Measurements from ENCODE around the gene HOXB5.

Gene HOXB5

DNA sequence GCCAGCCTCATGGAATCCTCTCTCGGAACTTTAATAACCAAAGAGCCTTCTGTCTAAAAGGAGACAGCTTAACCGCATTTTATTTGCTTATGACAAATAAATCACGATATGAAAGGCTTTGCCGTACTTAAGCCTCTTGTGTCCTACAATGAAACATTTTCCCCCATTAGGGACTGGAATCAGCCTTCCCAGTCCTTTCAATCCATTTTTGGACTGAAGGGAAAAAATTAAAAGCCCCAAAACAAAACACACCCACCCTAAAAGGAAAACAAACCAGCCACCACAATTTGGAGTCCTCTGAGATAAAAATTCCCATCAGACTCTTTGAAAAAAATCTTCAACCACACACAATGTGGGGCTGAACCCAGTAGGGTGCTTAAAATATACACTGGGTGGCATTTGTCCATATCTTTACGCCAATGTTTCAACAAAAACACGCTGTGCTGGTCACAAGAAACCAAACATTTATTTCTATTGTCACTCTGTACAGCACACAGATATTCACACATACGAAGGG is 18.5 kb downstream of the HOXB5 start:
- H3K36me3 ChIP-seq (ENCODE audit: insufficient read depth, low read length): no peaks in the 10 kb centered on the region

DNA sequence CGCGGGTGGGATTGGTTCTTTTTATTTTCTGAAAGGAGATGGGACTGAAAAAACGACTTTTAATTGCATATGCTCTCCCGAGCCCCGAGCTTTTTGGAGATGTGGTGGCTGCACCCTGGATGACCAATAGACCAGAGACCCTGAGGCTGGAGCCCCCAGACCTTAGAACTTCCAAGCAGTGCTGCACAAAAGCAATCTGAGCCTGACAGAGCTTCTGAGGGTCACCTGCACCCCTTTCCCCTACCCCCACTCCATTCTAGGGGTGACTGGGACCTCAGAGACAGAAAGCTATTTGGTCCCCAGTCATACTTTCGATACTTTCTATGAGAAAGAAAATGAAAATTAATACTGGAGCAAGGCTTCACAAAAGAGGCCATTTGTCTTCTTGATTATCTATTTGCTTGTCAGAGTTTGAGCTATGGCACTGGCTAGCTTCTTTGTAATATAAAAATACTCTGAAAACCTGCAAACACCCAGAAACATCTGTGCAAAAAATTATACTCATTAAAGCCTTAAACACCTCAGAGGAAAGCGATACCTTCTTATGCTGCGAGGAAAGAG is 19.0 kb downstream of the HOXB5 start:
- Histone ChIP-seq H2AFZ (ENCODE audit: low read length, unreplicated experiment) (no peak overlapping the region), H3K4me3 (ENCODE audit: low read depth, low read length) (no peak overlapping the region), H3K36me3 (ENCODE audit: insufficient read depth, low read length) (no peaks in the 10 kb centered on the region), H3K4me1 (ENCODE audit: control insufficient read depth, insufficient read depth, low read length, unreplicated experiment) (no peaks in the 10 kb centered on the region), H3K79me2 (ENCODE audit: control insufficient read depth, insufficient read depth, low read length, unreplicated experiment) (no peaks in the 10 kb centered on the region), H3K27ac (ENCODE audit: low read depth, low read length) (no peak overlapping the region), H3K27me3 (ENCODE audit: insufficient read depth, low read length) (peaks cover 98% of the 10 kb centered on the region)

More for the DNA sequence above, 18.5 kb downstream of the HOXB5 start:
- H3K79me2 ChIP-seq (ENCODE audit: control insufficient read depth, insufficient read depth, low read length, unreplicated experiment): no peaks in the 10 kb centered on the region
- H3K4me1 ChIP-seq (ENCODE audit: control insufficient read depth, insufficient read depth, low read length, unreplicated experiment): no peaks in the 10 kb centered on the region
- no peak overlapping the region for H2AFZ ChIP-seq (ENCODE audit: low read length, unreplicated experiment)
- H3K4me3 ChIP-seq (ENCODE audit: low read depth, low read length): no peak overlapping the region
- H3K27me3 ChIP-seq (ENCODE audit: insufficient read depth, low read length): peaks cover 98% of the 10 kb centered on the region
- H3K27ac ChIP-seq (ENCODE audit: low read depth, low read length): no peak overlapping the region

DNA sequence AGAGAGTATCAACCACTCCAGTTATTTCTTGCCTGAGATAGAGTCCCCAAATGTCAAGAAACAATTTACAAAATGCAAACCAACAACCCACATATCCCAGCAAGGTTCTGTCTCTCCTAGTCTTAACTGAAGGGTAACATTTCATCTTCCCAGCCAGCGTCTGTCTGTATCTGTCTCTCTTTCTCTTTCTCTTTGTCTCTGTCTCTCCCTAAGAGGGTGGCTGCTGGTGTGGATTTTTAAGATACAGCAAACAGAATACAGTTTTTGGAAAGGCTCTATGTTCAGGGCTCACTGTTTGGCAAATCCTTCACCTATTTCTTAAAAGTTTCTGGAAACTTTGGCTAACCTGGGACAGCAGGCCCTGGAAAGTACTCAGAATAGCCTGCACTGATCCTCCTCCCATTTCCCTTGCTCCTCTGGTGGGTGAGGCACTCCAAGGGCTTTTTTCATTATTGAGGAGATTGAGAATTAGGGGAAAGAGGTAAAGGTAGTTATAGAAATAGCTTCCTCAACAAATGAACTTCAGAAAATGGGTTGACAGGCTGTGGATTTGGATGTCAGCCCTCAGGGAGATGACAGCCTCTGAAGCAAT is 21.7 kb downstream of the HOXB5 start:
- Histone ChIP-seq H3K4me1 (ENCODE audit: control insufficient read depth, insufficient read depth, low read length, unreplicated experiment) (no peaks in the 10 kb centered on the region), H3K36me3 (ENCODE audit: insufficient read depth, low read length) (no peaks in the 10 kb centered on the region), H3K27me3 (ENCODE audit: insufficient read depth, low read length) (peaks cover 100% of the 10 kb centered on the region), H3K79me2 (ENCODE audit: control insufficient read depth, insufficient read depth, low read length, unreplicated experiment) (no peaks in the 10 kb centered on the region), H3K27ac (ENCODE audit: low read depth, low read length) (no peak overlapping the region), H3K4me3 (ENCODE audit: low read depth, low read length) (no peak overlapping the region), H2AFZ (ENCODE audit: low read length, unreplicated experiment) (no peak overlapping the region)

DNA sequence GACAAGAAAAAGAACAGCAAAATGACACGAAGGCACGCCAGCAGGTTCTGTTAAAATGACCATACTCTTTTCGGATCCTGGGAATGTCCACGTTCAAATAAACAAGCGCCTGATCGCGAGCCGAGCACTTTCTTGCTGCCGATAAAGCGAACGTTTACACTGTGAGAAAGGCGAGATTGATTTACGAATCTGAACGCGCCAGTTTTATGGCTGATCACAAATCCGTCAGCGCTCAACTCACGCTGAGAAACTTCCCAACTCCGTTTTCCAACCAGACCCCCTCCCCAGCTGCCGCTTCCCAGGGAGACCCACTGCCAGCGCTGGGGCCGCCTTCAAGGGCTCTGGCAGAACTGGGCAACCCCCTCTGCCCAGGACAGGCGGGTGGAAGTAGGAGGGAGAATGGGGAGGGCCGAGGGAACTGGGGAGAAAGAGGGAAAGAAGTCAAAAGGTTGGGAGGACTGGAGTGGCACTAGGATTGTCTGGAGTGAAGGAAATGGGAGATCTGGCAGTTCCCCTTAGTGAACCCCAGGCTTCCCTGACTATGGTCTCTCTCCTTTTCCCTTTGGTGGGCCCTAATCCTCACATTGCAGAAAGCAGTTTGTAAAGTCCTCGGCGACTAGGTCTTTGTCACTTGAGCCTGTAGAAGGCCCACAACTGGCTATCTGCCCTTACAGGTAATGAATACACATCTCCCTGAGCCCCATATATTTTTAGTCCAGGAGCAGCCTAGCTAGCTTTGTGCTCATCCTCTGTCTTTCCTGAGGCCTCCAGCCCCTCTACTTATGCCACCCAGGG is 22.4 kb downstream of the HOXB5 start:
- H3K4me1 ChIP-seq (ENCODE audit: control insufficient read depth, insufficient read depth, low read length, unreplicated experiment): no peaks in the 10 kb centered on the region
- H3K79me2 ChIP-seq (ENCODE audit: control insufficient read depth, insufficient read depth, low read length, unreplicated experiment): no peaks in the 10 kb centered on the region
- H3K27me3 ChIP-seq (ENCODE audit: insufficient read depth, low read length): peaks cover 100% of the 10 kb centered on the region
- H3K27ac ChIP-seq (ENCODE audit: low read depth, low read length): no peak overlapping the region
- H3K4me3 ChIP-seq (ENCODE audit: low read depth, low read length): no peak overlapping the region; the same call in 1 of the 2 replicates
- H3K36me3 ChIP-seq (ENCODE audit: insufficient read depth, low read length): no peaks in the 10 kb centered on the region
- H2AFZ ChIP-seq (ENCODE audit: low read length, unreplicated experiment): no peak overlapping the region

DNA sequence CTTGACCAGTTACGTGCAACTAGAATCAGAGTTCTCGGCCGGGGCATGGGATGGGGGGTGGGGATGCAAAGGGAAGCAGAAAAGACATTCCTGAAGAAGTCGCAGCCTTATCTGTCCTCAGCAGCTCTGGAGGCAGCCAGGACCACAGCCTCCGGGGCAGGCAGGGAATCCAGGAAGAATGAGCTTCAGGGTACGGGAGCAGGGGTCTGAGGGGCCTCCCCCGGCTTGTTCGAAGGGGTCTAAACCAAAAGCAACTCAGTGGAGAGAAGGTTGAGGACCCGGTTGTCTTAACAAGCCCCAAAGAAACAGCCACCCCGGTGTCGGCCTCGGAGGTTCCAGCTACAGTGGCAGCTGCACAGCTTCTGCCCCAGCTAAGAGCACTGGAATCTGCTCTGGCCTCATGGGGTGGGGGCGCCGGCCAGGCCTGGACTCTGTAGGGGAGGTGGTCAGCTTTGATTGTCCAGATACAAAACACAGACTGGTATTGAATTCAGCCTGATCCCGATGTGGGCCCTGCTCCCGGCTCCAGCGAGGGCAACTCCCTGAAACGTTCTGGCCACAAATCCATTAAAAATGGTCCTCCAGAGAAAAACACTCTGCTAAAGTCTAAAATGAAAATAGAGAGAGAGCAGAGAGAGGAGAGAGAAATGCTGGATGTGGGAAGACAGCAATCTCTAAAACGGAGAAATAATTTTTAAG is 23.1 kb downstream of the HOXB5 start:
- H3K27ac ChIP-seq (ENCODE audit: low read depth, low read length): no peak overlapping the region
- no peak overlapping the region; the same call in 1 of the 2 replicates for H3K4me3 ChIP-seq (ENCODE audit: low read depth, low read length)
- peaks cover 100% of the 10 kb centered on the region for H3K27me3 ChIP-seq (ENCODE audit: insufficient read depth, low read length)
- no peaks in the 10 kb centered on the region for H3K4me1 ChIP-seq (ENCODE audit: control insufficient read depth, insufficient read depth, low read length, unreplicated experiment)
- H3K79me2 ChIP-seq (ENCODE audit: control insufficient read depth, insufficient read depth, low read length, unreplicated experiment): no peaks in the 10 kb centered on the region
- H3K36me3 ChIP-seq (ENCODE audit: insufficient read depth, low read length): no peaks in the 10 kb centered on the region
- H2AFZ ChIP-seq (ENCODE audit: low read length, unreplicated experiment): no peak overlapping the region

DNA sequence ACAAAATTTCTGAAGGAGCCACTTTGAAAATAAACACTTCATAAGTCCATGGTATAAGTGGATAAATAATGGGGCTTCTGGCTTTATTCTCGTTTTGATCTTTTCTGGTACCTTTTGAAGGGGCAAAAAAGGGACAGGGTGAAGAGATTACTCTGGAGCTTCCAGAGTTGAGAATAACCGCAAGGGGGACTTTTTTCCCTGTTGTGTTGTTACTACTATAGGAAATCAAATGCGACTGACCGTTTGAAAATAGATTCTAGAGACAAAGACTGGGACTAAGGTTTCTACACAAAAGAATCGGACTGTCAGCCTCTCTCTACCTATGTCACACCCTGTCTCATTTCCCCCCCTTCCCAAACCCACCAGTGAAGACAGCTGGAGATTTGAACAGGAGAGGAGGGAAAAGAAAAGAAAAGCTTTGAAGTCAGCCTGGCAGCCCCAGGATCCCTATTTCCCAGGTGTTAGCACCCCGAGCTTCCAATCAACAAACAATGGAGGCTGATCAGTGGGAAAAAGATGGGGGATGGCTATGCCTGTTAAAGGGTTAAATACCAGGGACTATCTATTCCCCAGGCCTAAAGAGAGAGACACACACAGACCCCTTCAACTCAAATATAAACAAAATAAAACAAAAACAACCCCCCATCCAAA is 23.8 kb downstream of the HOXB5 start:
- H3K27me3 ChIP-seq (ENCODE audit: insufficient read depth, low read length): peaks cover 100% of the 10 kb centered on the region
- H3K4me3 ChIP-seq (ENCODE audit: low read depth, low read length): no peak overlapping the region
- no peak overlapping the region for H2AFZ ChIP-seq (ENCODE audit: low read length, unreplicated experiment)
- no peak overlapping the region for H3K27ac ChIP-seq (ENCODE audit: low read depth, low read length)
- no peaks in the 10 kb centered on the region for H3K4me1 ChIP-seq (ENCODE audit: control insufficient read depth, insufficient read depth, low read length, unreplicated experiment)
- H3K79me2 ChIP-seq (ENCODE audit: control insufficient read depth, insufficient read depth, low read length, unreplicated experiment): no peaks in the 10 kb centered on the region
- no peaks in the 10 kb centered on the region for H3K36me3 ChIP-seq (ENCODE audit: insufficient read depth, low read length)

DNA sequence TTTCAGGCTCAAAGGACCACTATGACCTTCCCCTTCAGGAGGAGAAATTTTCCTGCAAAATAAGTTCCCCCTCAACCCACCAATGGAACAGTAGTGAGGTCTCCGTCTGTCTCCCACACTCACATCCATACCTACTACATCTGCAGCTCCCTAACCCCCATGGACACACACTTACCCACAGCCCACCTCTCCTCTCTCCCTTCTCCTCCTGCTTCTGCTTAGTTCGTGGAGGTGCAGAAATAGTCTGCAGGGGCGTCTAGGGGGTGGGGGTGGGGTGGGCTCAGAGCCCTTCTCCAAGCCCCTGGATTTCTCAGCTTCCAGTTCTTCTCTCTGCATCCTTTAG is 24.4 kb downstream of the HOXB5 start:
- H2AFZ ChIP-seq (ENCODE audit: low read length, unreplicated experiment): no peak overlapping the region
- H3K4me1 ChIP-seq (ENCODE audit: control insufficient read depth, insufficient read depth, low read length, unreplicated experiment): no peaks in the 10 kb centered on the region
- no peaks in the 10 kb centered on the region for H3K79me2 ChIP-seq (ENCODE audit: control insufficient read depth, insufficient read depth, low read length, unreplicated experiment)
- no peak overlapping the region for H3K27ac ChIP-seq (ENCODE audit: low read depth, low read length)
- H3K4me3 ChIP-seq (ENCODE audit: low read depth, low read length): no peak overlapping the region
- no peaks in the 10 kb centered on the region for H3K36me3 ChIP-seq (ENCODE audit: insufficient read depth, low read length)
- peaks cover 100% of the 10 kb centered on the region for H3K27me3 ChIP-seq (ENCODE audit: insufficient read depth, low read length)

DNA sequence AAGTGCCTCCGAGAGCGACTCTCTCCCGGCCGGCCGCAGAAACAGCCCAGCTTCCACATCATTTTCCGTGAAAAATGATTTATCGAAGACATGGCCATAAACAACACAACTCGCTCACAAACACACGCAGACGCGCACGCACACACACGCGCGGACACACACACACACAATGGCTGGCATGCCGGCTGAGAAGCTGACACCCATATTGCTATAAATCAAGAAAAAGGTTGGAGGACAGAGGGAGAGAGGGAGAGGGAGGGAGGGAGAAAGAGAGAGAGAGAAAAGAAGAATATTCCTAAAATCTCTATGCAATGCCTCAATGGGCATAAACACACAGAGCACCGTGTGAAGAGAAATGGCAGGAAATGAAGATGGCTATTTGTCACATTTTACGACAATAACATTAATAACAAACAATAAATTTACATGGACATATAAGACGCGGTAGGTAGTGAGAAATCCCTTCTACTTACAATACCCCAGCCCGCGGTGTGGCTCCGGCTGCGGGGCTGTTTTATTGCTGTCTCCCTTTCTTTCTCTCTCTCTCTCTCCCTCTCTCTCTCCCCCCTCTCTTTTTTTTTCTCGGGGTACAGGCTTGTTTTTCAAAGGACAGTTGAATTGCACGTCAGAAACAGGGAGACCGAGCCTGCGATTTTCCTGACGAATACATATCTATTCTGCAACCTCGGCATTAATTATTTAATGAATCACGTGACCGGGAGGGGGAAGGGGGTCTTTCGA is 24.9 kb downstream of the HOXB5 start:
- no peaks in the 10 kb centered on the region for H3K4me1 ChIP-seq (ENCODE audit: control insufficient read depth, insufficient read depth, low read length, unreplicated experiment)
- H3K27ac ChIP-seq (ENCODE audit: low read depth, low read length): no peak overlapping the region
- no peak overlapping the region for H3K4me3 ChIP-seq (ENCODE audit: low read depth, low read length)
- no peaks in the 10 kb centered on the region for H3K79me2 ChIP-seq (ENCODE audit: control insufficient read depth, insufficient read depth, low read length, unreplicated experiment)
- peaks cover 100% of the 10 kb centered on the region for H3K27me3 ChIP-seq (ENCODE audit: insufficient read depth, low read length)
- H2AFZ ChIP-seq (ENCODE audit: low read length, unreplicated experiment): no peak overlapping the region
- H3K36me3 ChIP-seq (ENCODE audit: insufficient read depth, low read length): no peaks in the 10 kb centered on the region

DNA sequence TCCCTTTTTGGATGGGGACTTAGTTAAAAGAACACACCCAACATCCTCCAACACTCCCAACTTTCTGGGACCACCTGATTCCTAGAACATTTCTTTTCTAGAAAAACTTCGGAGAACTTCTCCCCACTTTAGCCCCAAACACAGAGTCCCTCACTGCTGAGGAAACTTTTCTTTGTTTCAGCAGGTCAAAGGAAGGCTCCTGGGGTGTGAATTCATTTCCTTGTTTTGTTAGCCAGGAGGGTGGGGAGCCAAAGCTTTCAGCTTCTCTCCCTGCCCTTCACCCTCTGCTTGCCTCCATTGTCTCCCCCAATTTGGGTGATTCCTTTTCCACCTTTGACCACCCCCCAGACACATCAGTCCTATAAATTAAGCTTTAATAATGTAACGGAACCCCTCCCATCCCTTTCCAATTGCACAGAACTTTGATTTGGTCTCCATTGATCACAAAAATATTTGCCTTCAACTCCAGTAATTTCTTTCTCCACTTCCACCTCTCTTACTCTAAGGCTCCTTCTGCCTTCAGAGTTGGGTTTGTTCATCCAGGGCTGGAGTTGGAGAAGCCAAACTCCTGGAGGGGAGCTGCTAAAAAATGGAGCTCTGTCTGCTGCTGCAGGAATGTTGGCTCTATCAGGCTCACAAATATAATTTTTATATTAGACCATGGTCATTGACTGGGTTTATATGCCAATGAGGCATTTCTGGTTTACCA is 25.8 kb downstream of the HOXB5 start:
- Histone ChIP-seq H3K4me1 (ENCODE audit: control insufficient read depth, insufficient read depth, low read length, unreplicated experiment) (no peaks in the 10 kb centered on the region), H3K36me3 (ENCODE audit: insufficient read depth, low read length) (no peaks in the 10 kb centered on the region), H3K79me2 (ENCODE audit: control insufficient read depth, insufficient read depth, low read length, unreplicated experiment) (no peaks in the 10 kb centered on the region), H3K27me3 (ENCODE audit: insufficient read depth, low read length) (peaks cover 100% of the 10 kb centered on the region), H3K4me3 (ENCODE audit: low read depth, low read length) (no peak overlapping the region), H2AFZ (ENCODE audit: low read length, unreplicated experiment) (no peak overlapping the region), H3K27ac (ENCODE audit: low read depth, low read length) (no peak overlapping the region)
